NK-92 (cell line): Measurements from ENCODE around the gene ADD3.
"Not testable (repeated sequence)": the region's sequence is repeated elsewhere in the genome, so short reads cannot be mapped to it uniquely, and the experiment has no call there.

Experiments
- DNase-seq: peaks from one replicate; lab custom pipeline; 2025; ENCODE audit not compliant: unreplicated experiment; lab: John Stamatoyannopoulos, UW

The ADD3 gene

DNA sequence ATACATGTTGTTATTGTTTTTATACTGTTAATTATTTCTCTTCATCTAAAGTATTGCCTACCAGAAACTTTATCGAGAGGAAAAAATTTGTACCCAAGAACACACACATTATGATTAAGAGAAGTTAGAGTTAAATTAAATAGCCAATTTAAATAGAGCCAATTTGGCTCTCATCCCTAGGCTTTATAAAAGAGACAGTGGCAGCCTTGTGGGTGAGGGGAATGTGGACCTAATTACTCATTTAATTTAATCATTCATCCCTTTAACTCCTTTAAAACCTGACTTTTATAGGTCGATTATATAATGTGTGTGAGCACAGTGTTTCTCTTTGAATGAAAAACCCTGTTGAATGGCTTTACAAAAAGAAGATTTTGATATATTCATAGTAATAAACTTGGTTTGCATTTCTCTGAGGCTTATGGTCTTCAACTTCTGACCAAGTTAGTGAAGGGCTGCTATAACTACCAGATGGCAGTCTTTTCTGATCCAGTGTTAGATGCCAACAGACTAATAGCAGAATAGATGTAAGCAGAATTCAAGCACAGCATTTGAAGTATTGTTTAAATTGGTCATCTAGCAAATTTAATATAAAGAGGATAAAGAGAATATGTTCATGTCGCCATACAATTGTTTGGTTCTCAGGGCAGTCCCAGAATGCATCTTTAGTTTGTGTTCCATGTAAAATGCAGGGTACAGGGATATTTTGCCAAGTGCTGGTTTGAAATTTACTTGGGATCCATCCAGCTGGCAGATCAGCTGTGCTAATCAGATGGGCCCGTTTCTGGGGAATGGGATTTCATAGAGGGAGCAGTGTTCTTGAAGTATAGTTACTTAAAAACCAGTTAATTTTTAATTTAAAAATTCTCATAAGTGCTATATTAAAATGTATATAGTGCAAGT lies 25.3 kb downstream of the ADD3 start:
- no peak for DNase-seq

DNA sequence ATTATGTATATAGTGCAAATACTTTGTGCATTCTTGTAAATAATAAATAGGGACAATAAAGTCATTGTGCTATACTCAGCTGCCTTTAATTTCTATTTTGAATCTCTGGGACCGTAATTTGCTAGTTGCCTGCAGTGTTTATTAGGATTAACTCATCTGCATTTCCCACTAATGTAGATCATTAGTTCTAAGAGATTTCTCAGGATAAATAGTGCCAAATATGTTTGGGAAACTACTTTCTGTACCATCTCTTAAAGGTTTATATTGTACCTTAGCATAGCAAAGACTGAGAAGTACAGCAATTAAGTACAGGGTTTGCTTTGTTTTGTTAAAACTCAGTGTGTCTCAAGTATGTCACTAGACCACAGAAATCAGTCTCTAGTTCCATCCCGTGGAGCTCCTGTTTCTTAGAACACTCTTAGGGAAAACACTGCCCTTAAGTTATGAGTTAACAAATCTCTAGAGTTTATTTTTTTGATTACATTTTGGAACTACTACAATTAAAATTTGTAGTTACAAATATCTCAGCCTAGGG lies 26.0 kb downstream of the ADD3 start:
- no peak for DNase-seq

DNA sequence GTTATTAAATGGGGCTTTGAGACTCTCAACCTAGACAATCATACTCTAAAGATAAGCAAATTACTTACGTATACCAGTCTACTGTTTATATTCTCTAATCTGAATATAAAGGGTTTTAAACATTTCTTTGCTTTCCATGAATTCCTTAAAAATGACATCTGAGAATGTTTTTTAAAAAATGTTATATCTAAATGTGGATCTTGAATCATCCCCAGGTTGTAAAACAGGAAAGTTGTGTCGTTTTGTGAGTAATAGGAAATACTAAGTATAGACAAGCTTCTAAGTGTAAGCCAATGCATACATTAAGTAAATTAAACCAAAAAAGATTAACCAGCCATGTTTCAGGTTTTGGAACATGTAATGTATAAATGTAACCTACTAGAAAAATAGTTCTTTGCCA lies 26.8 kb downstream of the ADD3 start:
- no peak for DNase-seq

DNA sequence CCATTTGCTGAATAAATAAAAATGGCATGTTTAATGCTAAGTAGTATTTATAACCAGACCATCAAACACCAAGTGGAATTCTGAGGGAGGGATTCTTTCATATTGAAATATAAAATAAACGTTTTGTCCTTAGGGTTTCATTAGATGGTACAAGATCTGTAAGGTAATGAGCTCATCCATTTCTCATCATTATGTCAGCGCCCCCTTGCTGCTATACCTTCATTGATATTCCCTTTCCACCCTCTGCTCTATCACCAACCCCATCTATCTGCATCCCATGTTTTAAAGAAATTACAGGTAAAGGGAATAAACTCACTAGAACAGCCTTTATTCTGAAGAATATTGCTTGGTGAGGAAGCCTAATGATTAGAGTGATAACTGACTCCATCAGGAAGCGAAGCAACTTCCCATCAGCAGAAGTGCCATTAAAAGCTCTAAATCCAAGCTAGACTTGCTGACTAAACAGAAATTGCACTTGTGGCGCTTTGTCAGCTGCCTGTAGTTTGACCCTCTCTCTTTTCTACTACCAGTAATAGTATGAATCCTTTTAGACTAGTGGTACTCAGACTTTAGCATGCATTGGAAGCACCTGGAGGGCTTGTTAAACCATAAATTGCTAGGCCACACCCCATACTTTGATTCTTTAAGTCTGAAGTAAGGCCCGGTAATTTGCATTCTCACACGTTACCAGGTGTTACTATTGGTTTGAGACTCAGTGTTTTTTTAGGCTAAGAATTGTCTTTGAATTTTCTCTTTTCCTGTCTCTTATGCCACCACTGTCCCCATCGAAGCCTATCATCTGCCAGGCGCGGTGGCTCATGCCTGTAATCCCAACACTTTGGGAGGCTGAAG lies 27.5 kb downstream of the ADD3 start:
- no peak for DNase-seq

DNA sequence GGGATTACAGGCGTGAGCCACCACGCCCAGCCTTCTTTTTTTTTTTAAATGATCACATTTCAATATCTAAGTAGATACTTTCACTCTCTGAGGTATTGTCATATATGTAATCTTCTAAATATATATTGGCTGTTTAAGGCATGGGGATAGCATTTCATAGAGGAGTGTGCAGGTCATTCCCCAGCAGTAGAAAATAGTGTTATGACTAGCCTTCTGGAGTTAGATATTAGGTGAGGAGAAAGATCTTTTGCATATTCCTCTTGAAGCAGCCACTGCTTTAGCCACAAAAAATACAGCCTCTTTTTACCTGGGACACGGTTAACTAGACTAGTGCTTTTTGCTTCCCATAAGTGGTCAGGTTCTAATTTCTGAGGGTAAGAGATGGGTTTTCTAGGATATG lies 28.9 kb downstream of the ADD3 start:
- no peak for DNase-seq

DNA sequence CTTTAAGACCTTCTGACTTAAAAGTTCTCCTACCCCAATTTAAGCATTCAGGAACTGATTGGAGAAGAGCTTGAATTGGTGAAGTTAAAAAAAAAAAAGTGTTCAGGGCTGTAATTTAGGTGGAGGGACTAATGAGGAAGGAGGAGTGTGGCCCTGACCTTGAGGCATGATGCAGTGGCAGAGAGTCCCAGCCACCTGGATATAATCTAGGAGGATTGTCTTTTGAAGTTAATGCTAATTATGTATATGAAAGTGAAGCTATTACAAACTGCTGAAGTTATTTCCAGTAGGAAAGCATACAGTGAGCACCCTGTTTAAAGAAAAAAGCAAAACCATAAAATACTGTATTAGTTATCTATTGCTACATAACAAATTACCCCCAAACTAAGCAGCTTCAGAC lies 31.5 kb downstream of the ADD3 start:
- DNase-seq, result no peak

DNA sequence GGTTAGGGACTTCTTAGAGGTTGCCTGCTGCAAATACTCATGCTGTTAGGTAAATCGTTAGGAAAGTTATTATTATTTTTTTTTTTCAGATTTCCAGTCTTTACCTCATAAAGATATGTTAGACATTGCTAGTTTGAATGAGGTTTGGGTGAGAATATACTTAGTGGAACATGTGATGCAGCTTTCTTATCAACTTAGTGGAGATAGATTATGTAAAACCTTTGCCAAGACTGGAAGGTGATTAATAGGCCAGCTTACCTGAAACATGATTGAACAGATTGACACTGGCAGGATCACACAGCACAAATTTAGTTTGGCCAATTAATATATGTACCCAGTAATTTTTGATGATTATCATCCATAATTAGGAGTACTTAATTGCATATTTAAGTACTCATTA lies 32.3 kb downstream of the ADD3 start:
- no peak for DNase-seq

DNA sequence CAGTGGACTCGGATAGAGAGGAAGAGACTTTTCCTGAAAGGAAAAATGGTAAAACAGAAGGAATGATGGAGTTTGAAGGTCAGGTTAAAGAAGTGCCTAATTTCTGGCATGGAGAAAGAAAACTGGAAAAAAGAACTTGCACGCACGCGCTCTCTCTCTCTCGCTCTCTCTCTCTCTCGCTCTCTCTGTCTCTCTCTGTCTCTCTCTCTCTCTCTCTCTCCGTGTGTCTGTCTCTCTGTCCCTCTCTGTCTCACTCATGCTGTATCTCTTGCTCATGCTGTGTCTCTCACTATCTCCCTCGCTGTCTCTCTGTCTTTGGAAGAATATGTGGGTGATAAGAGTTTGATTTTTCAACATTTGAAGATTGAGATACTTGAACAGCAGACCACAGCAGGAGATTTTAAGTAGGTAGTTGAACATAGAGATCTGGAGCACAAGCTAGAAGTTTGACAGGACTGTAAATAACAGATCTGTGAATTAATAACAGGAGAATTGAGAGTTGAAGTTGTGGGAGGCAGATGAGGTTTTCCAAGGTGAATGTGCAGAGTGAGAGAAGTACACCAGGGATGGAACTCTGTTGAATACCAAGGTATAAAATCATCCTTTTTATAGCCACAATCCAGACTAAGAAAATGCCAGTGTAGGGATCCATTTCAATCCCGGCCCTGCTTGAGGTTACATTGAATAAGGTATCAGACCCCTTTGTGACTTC lies 33.1 kb downstream of the ADD3 start:
- DNase-seq, result no peak

DNA sequence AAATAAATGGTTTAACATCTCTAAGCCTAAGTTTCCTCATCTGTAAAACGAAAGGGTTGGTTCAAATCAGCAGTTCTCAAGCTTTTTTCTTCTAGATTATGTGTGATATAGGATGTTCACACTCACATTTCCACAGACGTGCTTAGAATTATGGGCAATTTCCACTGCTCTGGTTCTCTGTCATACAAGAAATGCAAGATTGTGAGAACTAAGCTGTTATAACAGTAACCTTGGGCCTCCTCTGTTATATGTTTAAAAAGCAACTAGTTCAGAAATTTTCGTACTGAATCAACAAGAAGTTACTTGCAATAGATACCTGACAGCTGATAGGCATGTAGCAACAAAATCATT lies 33.7 kb downstream of the ADD3 start:
- DNase-seq, result no peak

DNA sequence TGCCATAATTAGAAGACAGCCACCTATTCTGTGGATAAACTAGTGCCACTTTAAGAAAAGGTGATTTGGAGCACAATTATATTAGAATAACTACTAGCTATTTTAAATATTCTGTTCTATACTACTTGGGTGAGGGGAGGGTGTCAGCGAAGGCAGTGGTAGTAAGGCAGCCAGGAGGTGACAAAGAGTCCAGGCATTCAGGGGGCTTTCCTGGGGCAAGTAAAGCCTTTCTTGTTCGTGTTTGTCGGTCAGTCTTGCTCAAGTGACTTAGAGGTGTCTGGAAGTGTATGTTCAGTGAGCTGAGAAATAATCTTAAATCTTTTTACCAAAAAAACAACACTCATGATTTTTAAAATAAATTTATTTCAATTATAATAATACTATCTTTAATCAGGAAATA lies 34.4 kb downstream of the ADD3 start:
- DNase-seq, result no peak

DNA sequence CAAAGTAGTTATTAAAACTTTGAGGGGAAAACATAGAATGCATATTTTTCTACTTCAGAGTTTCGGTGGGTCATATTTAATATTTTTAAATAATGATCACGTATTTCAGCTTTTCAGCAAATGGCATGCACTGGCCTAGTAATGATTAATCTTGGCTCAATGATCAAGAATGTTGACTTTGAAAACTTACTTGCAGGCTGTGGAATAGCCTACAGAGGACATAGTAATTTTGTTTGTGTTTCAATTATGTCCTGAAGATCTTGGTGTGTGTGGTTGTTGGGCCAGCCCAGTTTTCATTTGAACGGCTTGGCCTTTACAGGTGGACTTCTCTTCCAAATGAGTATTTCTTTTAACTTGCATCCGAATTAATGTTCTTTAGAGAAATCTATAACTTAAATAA lies 35.1 kb downstream of the ADD3 start:
- no peak for DNase-seq

DNA sequence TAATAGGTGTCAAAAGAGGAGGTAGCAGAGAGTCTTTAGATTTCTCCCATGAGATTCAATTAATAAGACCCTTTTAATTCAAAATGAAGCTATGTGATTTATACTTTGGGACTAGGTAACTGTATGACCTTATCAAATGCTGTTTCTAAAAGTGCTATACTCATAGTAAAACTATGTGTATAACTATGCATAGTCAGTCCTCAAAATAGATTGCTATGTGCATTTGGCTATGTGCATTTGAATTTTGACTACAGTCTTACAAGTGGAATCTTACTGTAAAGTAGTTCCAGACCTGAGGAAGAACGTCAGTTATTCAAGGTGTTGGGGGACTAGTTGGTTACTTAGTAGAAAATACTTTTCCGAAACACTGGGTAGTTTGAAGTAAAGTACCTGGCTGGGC lies 36.9 kb downstream of the ADD3 start:
- DNase-seq, result no peak

DNA sequence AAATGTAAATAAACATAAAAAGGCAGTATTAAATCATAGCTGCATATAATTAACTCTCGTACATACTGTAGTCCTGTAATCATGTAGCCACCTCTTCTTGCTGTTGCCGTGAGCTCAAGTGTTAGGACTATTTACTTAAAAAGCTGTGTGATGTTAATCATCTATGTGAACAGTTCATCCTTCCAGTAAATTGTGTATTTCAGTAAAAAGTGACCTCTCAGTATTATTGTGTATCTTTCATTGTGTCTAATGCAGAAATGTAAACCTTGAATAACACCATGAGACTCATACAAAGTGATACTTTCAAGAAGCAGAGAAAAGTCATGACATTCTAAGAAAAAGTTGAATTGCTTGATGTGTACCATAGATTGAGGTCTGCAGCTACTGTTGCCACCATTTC lies 38.0 kb downstream of the ADD3 start:
- DNase-seq, result no peak

DNA sequence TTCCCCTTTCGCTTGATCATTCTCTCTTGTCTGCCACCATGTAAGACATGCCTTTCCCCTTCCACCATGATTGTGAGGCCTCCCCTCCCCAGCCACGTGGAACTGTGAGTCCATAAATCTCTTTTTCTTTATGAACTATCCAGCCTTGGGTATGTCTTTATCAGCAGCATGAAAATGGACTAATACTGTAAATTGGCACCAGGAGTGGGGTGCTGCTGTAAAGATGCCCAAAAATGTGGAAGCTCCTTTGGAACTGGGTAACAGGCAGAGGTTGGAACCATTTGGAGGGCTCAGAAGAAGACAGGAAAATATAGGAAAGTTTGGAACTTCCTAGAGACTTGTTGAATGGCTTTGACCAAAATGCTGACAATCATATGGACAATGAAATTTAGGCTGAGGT lies 40.4 kb downstream of the ADD3 start:
- DNase-seq, result not testable (repeated sequence)

DNA sequence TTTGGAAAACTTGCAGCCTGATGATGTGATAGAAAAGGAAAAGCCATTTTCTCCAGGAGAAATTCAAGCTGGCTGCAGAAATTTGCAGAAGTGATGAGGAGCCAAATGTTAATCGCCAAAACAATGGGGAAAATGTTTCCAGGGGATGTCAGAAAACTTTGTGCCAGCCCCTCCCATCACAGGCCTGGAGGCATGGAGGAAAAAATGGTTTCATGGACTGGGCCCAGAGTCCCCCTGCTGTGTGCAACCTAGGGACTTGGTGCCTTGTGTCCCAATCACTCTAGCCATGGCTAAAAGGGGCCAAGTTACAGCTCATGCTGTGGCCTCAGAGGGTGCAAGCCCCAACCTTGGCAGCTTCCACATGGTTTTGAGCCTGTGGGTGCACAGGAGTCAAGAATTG lies 41.0 kb downstream of the ADD3 start:
- no peak for DNase-seq

DNA sequence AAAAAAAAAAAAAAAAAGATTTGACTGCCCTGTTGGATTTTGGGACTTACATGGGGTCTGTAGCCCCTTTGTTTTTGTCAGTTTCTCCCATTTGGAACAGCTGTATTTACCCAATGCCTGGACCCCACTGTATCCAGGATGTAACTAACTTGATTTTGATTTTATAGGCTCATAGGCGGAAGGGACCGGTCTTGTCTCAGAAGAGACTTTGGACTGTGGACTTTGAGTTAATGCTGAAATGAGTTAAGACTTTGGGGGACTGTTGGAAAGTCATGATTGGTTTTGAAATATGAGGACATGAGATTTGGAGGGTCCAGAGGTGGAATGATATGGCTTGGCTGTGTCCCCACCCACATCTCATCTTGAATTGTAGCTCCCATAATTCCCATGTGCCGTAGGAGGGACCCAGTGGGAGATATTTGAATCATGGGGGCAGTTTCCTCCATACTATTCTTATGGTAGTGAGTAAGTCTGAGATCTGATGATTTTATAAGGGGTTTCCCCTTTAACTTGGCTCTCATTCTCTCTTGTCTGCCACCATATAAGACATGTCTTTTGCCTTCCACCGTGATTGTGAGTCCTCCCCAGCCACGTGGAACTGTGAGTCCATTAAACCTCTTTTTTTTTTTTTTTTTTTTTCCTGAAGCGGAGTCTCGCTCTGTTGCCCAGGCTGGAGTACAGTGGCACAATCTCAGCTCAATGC lies 42.3 kb downstream of the ADD3 start:
- not testable (repeated sequence) for DNase-seq

DNA sequence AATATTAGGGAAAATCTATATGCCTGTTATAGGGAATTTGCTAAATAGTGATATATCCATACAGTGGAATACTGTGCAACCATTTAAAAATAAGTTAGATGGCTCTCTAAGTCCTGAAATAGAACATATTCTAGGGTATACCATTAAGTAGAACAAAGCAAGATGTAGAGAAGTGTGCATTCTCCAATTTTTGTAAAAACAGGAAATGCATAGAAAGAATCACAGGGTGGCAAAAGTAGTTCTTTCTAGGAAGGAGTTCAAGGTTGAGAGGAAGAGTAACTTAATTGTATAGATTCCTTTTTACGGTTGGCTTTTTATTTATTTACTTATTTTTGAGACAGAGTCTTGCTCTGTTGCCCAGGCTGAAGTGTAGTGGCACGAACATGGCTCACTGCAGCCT lies 43.7 kb downstream of the ADD3 start:
- DNase-seq, result no peak

DNA sequence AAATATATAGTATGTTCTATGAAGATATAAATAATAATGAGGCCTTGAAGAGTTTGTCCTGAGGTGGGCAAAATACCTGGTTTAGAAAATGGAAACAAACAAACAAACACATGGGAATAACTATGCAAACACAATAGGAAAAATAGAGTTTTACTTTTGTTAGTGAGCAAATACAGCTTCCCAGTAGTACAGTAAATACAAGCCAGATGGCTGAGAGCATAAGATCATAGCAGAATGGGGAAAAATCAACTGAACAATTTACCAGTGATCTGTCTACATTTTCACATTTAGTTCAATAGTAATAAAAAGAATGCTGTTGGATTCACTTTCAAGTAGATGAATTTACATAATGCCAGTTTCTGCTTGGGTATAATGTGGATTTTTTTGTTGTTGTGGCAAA lies 45.1 kb downstream of the ADD3 start:
- no peak for DNase-seq

DNA sequence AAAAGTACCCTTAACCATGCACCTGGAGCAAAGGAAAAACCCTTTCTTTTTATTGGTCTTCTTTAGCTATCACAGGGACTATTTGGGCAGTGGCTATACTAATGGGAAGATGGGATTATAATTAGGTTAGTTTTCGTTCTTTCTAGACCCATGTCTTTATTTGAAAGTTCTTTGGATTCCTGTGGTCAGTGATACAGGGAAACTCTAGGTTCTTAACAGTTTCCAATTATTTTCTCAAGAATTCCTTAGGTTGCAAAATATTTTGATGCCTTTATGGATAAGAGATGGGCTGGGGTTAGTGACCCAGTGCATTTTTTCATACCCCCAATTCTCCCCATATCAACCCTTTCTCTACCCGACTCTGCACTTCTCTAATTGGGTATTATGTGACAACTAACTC lies 49.0 kb downstream of the ADD3 start:
- DNase-seq, result no peak

DNA sequence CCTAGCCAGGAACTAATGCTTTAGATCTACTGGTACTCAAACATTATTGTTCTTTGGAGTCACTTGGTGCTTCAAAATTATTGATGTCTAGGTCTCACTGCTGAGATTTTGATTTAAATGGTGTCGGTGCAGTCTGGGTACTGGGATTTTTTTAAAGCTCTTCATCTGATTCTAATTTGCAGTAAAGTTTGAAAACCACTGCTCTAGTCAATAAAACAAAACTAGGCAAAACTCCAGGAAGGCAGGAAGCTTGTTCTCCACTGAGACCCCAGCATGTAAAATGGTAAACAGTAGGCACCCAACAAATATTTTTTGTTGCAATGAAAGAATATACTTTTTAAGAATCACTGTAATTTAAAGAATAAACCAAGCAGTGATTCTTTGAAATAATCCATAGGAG lies 49.7 kb downstream of the ADD3 start:
- no peak for DNase-seq

DNA sequence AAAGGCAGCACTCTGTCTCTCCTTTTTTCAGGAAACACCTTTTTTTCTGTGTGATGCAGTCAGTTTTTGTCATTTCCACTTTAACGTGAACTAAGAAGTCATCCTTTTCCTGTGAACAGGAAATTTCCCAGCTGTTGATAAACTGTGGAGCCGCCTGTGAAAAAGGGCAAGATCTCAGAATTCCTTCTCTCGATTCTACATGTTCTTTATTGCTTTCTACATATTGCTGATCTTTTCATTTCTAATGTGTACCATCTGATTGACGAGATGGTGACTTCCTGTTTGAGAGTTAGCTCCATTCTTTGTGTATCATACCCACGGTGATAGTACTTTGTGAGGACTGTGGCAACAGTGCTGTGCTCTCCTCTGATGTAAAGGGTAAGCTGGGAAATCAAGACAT lies 50.4 kb downstream of the ADD3 start:
- no peak for DNase-seq
